HuH-7.5 (cell line): ENCODE measurements around the gene PPP1R13L.
A peak's percentile ranks its signal among the peaks of the same experiment; 100 is the strongest.
"Not testable (repeated sequence)": the region's sequence is repeated elsewhere in the genome, so short reads cannot be mapped to it uniquely, and the experiment has no call there.

Source experiments
- DNase-seq: peaks from one replicate; pipeline ENCODE4 v3.0.0; 2011; ENCODE audit warnings: low spot score

Gene PPP1R13L

DNA sequence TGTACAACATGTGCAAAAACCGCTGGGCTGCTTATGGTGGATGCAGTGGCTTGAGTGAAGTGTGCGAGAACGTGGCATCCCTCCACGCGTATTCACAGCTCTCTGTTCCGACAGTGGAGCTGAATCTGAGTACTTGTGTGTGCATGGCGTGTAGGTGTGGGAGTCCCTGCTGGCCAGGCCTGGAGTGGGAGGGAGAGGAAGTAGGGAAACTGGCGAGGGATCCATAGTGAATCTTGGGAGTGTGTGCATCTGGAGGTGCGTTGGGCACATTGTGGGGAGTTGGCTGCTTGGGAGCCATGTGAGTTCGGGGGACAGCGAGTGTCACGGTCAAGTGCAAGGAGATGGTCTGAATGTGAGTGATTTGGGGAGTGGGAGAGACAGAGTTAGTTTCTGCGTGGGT lies 62.0 kb downstream of the PPP1R13L start:
- no peak for DNase-seq

DNA sequence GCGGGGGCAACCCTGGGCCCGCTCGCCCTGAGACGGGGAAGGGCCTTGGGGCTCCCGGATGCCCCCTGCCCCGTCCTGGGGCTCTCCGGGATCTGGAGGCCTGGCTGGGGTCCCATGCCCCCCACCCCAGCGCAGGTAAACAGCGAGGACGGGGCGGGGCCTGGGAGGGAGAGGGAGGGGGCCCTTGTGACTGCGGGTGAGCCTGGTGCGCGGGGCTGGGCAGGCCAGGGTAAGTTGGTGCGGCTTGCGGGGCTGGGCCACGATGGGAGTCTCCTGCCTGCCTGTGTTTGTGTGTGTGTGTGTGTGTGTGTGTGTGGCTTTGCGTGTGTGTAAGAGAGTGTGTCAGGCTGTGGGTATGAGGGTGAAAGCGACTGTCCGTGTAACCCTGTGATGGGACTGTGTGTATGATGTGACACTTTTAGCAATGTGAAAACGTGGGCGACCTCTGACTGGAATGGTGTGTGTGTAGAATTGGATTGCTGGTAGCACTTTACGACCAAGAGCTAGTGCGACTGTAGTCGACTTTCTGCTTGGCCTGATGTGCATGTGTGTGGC lies 63.9 kb downstream of the PPP1R13L start:
- DNase-seq, result no peak

DNA sequence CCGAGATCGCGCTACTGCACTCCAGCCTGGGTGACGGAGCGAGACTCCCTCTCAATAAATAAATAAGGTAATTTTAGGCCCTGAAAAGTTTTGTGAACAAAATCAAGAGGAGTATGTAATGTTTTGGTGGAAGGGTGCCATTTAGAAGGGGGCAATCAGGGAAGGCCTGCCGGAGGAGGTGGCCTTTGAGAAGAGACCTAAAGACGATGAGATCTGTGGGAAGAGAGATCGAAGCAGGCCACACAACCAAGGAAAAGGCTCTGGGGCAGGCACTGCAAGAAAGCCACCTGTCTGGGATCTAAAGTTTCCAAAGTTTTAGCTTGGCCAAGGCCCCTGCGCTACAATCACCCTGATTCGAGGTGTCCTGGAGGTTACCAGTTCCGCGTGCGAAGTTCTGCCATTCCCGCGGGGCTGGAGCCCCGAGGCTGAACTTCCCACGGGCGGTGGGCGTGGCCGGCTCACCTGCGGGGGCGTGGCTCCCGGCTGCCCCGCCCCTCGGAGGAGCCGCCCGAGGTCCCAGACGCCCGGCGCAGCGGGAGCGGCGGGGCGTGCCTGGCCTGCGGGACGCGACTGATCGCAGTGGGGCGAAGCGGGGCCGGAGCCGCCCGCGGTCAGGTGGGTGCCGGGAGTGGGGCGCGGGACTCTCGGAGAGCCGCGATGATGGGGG lies 64.5 kb downstream of the PPP1R13L start, which contains the start of gene KLC3:
Gene KLC3, plus strand, starts transcription at position 519 of the 667 bp plus-strand sequence. CDS start 4,792 bp downstream, outside the sequence.
- DNase-seq, result peak; percentile 79

GRCh38 chr19:45339629-45340028 lies 65.2 kb downstream of the PPP1R13L start:
- no peak for DNase-seq

DNA sequence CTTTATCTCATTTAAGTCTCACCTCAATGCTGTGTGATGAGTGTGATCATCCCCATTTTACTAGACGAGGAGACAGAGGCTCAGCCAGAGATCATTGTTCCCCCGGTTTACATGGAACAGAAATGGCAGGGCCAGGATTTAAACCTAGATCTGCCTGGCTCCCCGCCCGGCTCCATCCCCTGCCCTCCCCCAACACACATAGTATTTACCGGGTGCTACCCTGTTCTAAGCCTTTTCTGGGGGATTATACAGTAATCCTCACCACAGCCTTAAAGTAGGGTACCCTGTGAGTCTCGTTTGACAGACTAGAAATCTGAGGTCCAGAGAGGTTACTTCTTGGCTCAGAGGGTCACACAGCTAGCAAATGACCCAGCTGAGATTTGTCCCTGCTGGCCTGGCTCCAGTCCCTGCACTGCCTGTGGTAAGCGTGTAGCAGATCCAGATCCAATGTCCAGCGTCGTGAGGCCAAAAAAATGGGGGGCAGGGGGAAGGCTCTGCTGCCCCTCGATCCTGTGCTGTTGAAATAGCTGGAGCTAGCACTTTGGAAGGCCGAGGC lies 68.1 kb downstream of the PPP1R13L start:
- no peak for DNase-seq

- DNase-seq, result not testable (repeated sequence)
Observed at GRCh38 chr19:45334881-45335280, 70.0 kb downstream of the PPP1R13L start.

GRCh38 chr19:45333609-45334303 lies 71.1 kb downstream of the PPP1R13L start:
- DNase-seq, result no peak

- DNase-seq, result no peak
Observed at GRCh38 chr19:45331411-45331810, 73.5 kb downstream of the PPP1R13L start.
